H1 (cell line): ENCODE data around the gene SLC1A3. TPM values are rescaled to one million over a fixed set of nuclear protein-coding genes. Genes with fewer than 3 reads are reported as not detected.

Source experiments
- RXRA ChIP-seq: IDR thresholded peaks from 2 replicates; pipeline ENCODE4 v1.6.1; 2011; ENCODE audit warnings: low read depth, mild to moderate bottlenecking, low read length, moderate library complexity; ENCODE audit not compliant: insufficient read depth
- polyA plus RNA-seq, 7 experiments: library from polyadenylated mRNA; depleted of rRNA in 3 of 7; stranded (reverse) in 5 of 7; unstranded in 2 of 7; fragments of >200 nt in 5 of 7; fragments of 200-250 nt in 2 of 7; gene quantifications; 1 replicate in 5 of 7; 2 replicates in 1 of 7; 4 replicates in 1 of 7; pipeline versions ENCODE4 v1.2.1 to v1.2.3, GENCODE V29; 2011 to 2013; ENCODE audit warnings: missing spikeins in 2 of 7, mixed read lengths in 2 of 7
- total RNA-seq: library from RNA; stranded (reverse); fragmentation: NEBNext Ultra II Directional; extraction: Animal tissue kit (Norgen Biotek cat#: 25700); gene quantifications from 2 replicates; pipeline ENCODE4 v1.2.1, GENCODE V29; 2021

The SLC1A3 gene
- total and polyA plus RNA-seq, 2 of the 8 experiments (the other 6 are each of a cell fraction or from before 2014, with no cell fraction given) = 26.7 to 35.3 TPM

DNA sequence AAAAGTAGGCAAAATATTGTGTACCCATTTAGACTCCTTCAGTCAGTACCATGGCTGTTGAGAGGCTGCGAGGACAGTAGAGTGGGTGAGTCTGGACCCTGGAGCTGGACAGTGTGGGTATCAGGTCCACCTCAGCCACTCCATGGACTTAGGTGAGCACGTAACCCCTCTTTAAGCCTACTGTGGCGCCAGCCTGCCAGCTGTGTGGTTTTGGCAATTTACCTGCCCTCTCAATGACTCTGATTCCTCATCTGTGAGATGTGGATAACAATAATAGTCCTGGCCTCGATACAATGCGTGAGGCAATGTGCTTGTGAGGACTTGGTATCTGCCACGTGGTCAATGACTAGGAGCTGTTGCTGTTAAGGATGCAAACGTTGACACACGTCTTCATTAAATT is 17.9 kb downstream of the SLC1A3 start (continued):
- no peak for TF ChIP-seq RXRA
- TF ChIP-seq, all 59 proteins: peak for 0
